ENCODE results near the gene MEF2A. TPM values are rescaled to one million over a fixed set of nuclear protein-coding genes. Genes with fewer than 3 reads are reported as not detected.

The MEF2A gene
- total RNA-seq, 2 experiments from 2014 or later = 20.9 to 21.9 TPM

GRCh38 chr15:99673111-99673510 is 107.3 kb downstream of the MEF2A start:
- H3K4me3 Mint-ChIP-seq = no peak overlapping the region
- peaks cover 18% of the 10 kb centered on the region for H3K36me3 Mint-ChIP-seq
- no peaks in the 10 kb centered on the region for H3K9me3 Mint-ChIP-seq
- no peak overlapping the region for H3K27ac Mint-ChIP-seq
- H3K4me1 Mint-ChIP-seq = peaks cover 5% of the 10 kb centered on the region
- DNase-seq = no peak
- no peaks in the 10 kb centered on the region for H3K27me3 Mint-ChIP-seq

GRCh38 chr15:99674279-99674678 is 108.5 kb downstream of the MEF2A start:
- Mint-ChIP-seq H3K27me3 (no peaks in the 10 kb centered on the region), H3K27ac (no peak overlapping the region), H3K36me3 (peaks cover 25% of the 10 kb centered on the region), H3K4me3 (no peak overlapping the region), H3K9me3 (no peaks in the 10 kb centered on the region), H3K4me1 (peaks cover 5% of the 10 kb centered on the region)
- no peak for DNase-seq

GRCh38 chr15:99677540-99678134 is 111.9 kb downstream of the MEF2A start:
- H3K36me3 Mint-ChIP-seq = peaks cover 33% of the 10 kb centered on the region
- no peaks in the 10 kb centered on the region for H3K27me3 Mint-ChIP-seq
- no peaks in the 10 kb centered on the region for H3K9me3 Mint-ChIP-seq
- no peak overlapping the region for H3K4me3 Mint-ChIP-seq
- no peak for DNase-seq
- H3K4me1 Mint-ChIP-seq = peaks cover 16% of the 10 kb centered on the region
- no peak overlapping the region for H3K27ac Mint-ChIP-seq

- no peak for DNase-seq
- no peaks in the 10 kb centered on the region for H3K27me3 Mint-ChIP-seq
- H3K4me1 Mint-ChIP-seq = peaks cover 37% of the 10 kb centered on the region
- H3K4me3 Mint-ChIP-seq = no peak overlapping the region
- H3K27ac Mint-ChIP-seq = no peak overlapping the region
- H3K9me3 Mint-ChIP-seq = peaks cover 14% of the 10 kb centered on the region
- peaks cover 51% of the 10 kb centered on the region for H3K36me3 Mint-ChIP-seq
Measured at GRCh38 chr15:99680276-99680675, 114.5 kb downstream of the MEF2A start.

GRCh38 chr15:99681990-99682389 is 116.2 kb downstream of the MEF2A start:
- H3K27ac Mint-ChIP-seq = peak overlapping the region; percentile 84
- no peak overlapping the region for H3K4me3 Mint-ChIP-seq
- peaks cover 60% of the 10 kb centered on the region for H3K36me3 Mint-ChIP-seq
- no peak for DNase-seq
- peaks cover 27% of the 10 kb centered on the region for H3K9me3 Mint-ChIP-seq
- H3K4me1 Mint-ChIP-seq = peaks cover 38% of the 10 kb centered on the region
- H3K27me3 Mint-ChIP-seq = no peaks in the 10 kb centered on the region

GRCh38 chr15:99682455-99682854 is 116.7 kb downstream of the MEF2A start:
- H3K9me3 Mint-ChIP-seq = peaks cover 27% of the 10 kb centered on the region
- no peak overlapping the region for H3K4me3 Mint-ChIP-seq
- peak overlapping the region; percentile 84 for H3K27ac Mint-ChIP-seq
- H3K36me3 Mint-ChIP-seq = peaks cover 60% of the 10 kb centered on the region
- peaks cover 36% of the 10 kb centered on the region for H3K4me1 Mint-ChIP-seq
- no peak for DNase-seq
- H3K27me3 Mint-ChIP-seq = no peaks in the 10 kb centered on the region

GRCh38 chr15:99683000-99683670 is 117.4 kb downstream of the MEF2A start:
- Mint-ChIP-seq H3K9me3 (peaks cover 27% of the 10 kb centered on the region), H3K27ac (peak overlapping the region; percentile 83), H3K36me3 (peaks cover 62% of the 10 kb centered on the region), H3K4me1 (peaks cover 32% of the 10 kb centered on the region), H3K4me3 (peak overlapping the region; percentile 39), H3K27me3 (no peaks in the 10 kb centered on the region)
- DNase-seq = no peak

GRCh38 chr15:99686290-99686689 is 120.5 kb downstream of the MEF2A start:
- Mint-ChIP-seq H3K27ac (no peak overlapping the region), H3K36me3 (peaks cover 51% of the 10 kb centered on the region), H3K4me3 (no peak overlapping the region), H3K9me3 (peaks cover 27% of the 10 kb centered on the region), H3K27me3 (no peaks in the 10 kb centered on the region), H3K4me1 (peaks cover 31% of the 10 kb centered on the region)
- DNase-seq = no peak

- H3K4me3 Mint-ChIP-seq = no peak overlapping the region
- DNase-seq = no peak
- peaks cover 22% of the 10 kb centered on the region for H3K36me3 Mint-ChIP-seq
- H3K9me3 Mint-ChIP-seq = no peaks in the 10 kb centered on the region
- H3K4me1 Mint-ChIP-seq = no peaks in the 10 kb centered on the region
- H3K27ac Mint-ChIP-seq = no peak overlapping the region
- no peaks in the 10 kb centered on the region for H3K27me3 Mint-ChIP-seq
Measured at GRCh38 chr15:99692825-99693224, 127.0 kb downstream of the MEF2A start.

GRCh38 chr15:99696096-99696495 is 130.3 kb downstream of the MEF2A start:
- DNase-seq = no peak
- Mint-ChIP-seq H3K36me3 (peaks cover 21% of the 10 kb centered on the region), H3K4me3 (no peak overlapping the region), H3K4me1 (no peaks in the 10 kb centered on the region), H3K9me3 (no peaks in the 10 kb centered on the region), H3K27ac (no peak overlapping the region), H3K27me3 (no peaks in the 10 kb centered on the region)

GRCh38 chr15:99702895-99703602 is 137.3 kb downstream of the MEF2A start:
- Mint-ChIP-seq H3K36me3 (peaks cover 3% of the 10 kb centered on the region), H3K4me3 (no peak overlapping the region), H3K9me3 (no peaks in the 10 kb centered on the region), H3K27ac (peak overlapping the region; percentile 72), H3K4me1 (peaks cover 42% of the 10 kb centered on the region), H3K27me3 (no peaks in the 10 kb centered on the region)
- no peak for DNase-seq

GRCh38 chr15:99703603-99704443 is 138.0 kb downstream of the MEF2A start:
- Mint-ChIP-seq H3K4me3 (peak overlapping the region; percentile 22), H3K9me3 (no peaks in the 10 kb centered on the region), H3K36me3 (peaks cover 7% of the 10 kb centered on the region), H3K27ac (peak overlapping the region; percentile 72), H3K4me1 (peaks cover 48% of the 10 kb centered on the region), H3K27me3 (no peaks in the 10 kb centered on the region)
- no peak for DNase-seq

- H3K4me3 Mint-ChIP-seq = no peak overlapping the region
- peaks cover 50% of the 10 kb centered on the region for H3K4me1 Mint-ChIP-seq
- DNase-seq = no peak
- peak overlapping the region; percentile 13 for H3K27ac Mint-ChIP-seq
- H3K27me3 Mint-ChIP-seq = no peaks in the 10 kb centered on the region
- no peaks in the 10 kb centered on the region for H3K9me3 Mint-ChIP-seq
- H3K36me3 Mint-ChIP-seq = peaks cover 7% of the 10 kb centered on the region
Measured at GRCh38 chr15:99704444-99704838, 138.7 kb downstream of the MEF2A start.

GRCh38 chr15:99706557-99707303 is 140.9 kb downstream of the MEF2A start:
- no peaks in the 10 kb centered on the region for H3K9me3 Mint-ChIP-seq
- peak; percentile 37 for DNase-seq
- peak overlapping the region; percentile 53 for H3K4me3 Mint-ChIP-seq
- peaks cover 50% of the 10 kb centered on the region for H3K4me1 Mint-ChIP-seq
- no peaks in the 10 kb centered on the region for H3K27me3 Mint-ChIP-seq
- peak overlapping the region; percentile 81 for H3K27ac Mint-ChIP-seq
- peaks cover 8% of the 10 kb centered on the region for H3K36me3 Mint-ChIP-seq
